Stimulated activated CD8-positive, alpha-beta memory T cell treated with anti-CD3 and anti-CD28 coated beads, Interleukin-15, amount 100 ng/mL, for 48 hours (primary cell): Measurements from ENCODE around the gene AGPAT2.

Experiments used
- DNase-seq, 2 donors: peaks; one replicate each; pipeline ENCODE4 v3.0.0-alpha.2; 2020; ENCODE audit warnings: low read depth in 2 of 2

AGPAT2 gene

DNA sequence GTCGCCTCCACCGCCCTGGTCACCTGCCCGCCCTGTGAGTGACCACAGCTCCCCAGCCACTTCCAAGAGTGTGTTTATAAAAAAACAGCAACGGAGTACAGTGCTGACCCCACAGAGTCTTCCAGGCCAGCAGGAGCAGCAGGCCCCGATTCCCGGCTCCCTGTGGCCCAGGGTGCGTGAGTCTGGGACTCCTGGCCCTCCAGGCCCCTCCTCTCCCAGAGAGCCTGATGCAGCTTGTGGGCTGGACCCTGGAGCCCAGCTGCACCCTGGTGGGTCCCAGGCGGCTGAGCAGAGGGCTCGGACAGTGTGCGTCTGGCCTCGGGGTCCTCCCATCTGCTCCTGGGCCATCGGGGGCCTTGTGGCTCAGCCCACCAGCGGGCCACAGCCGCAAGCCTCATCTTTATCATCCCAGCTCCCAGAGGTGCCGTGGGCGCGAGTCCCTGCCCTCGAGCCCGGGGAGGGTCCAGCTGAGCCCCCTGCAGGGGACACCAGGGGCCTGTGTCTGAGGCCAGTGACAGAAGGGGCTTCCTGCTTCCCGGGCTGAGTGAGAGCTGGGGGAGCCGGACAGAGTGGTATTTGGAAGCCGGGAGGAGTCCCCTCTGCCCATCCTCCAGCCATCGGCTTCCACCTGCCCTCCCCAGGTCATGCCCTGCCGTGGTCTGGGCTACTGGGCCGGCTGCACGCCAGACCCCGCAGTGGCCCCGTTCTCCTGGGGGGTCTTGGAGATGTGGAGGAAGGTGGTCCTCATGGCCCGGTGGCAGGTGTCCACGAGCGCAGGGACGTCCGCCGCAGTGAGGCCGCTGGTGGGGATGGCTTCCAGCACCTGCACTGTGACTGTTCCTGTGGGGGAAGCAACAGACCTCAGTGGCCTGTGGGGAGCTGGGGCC lies 13.9 kb downstream of the AGPAT2 start:
- no peak for DNase-seq

DNA sequence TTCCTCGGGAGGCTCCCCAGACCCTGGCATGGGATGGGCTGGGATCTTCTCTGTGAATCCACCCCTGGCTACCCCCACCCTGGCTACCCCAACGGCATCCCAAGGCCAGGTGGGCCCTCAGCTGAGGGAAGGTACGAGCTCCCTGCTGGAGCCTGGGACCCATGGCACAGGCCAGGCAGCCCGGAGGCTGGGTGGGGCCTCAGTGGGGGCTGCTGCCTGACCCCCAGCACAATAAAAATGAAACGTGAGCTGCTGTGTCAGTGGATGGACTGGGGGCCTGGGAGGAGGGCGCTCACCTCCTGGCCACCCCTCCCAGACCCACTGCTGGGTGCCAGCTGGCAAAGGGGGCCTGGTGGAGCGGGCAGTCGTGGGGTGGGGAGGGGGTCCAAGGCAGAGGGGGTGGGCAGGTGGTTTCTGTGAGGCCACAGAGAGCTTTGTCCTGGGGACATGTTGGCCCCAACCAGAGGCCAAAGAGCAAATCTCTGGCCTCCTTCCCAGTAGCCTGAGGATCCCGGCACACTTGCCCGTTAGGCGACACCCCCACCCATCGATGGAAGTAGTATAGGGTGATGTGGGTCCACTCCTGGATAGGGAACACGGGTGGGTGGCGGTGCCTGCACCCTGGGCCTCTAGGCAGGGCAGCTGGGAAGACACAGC lies 14.7 kb downstream of the AGPAT2 start:
- DNase-seq = no peak

DNA sequence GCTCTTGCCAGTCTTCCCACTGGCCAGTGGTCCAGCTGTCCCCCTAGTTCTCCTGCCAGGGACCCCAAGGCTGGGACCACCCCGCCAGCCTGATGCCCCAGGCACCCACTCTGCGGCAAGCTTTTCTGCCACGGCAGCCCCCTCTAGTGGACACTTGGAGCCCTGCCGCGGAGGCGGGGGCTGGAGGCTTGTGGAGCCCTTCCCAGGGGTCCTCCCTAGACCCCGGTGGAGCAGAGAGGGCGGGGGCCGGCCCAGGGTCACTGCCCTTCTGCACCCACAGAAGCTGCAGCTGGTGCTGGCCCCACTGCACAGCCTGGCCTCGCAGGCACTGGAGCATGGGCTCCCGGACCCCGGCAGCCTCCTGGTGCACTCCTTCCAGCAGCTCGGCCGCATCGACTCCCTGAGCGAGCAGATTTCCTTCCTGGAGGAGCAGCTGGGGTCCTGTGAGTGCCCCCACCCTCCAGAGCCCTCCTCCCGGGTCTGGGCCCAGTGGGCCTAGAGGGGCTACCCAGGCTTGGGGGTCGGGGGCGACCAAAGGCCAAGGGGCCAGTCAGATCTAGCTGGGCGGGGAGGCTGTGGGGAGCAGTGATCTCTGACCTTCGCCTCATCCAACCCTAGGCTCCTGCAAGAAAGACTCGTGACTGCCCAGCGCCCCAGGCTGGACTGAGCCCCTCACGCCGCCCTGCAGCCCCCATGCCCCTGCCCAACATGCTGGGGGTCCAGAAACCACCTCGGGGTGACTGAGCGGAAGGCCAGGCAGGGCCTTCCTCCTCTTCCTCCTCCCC lies 15.4 kb downstream of the AGPAT2 start:
- DNase-seq = peak in 1 of 2 donors; percentile 34

DNA sequence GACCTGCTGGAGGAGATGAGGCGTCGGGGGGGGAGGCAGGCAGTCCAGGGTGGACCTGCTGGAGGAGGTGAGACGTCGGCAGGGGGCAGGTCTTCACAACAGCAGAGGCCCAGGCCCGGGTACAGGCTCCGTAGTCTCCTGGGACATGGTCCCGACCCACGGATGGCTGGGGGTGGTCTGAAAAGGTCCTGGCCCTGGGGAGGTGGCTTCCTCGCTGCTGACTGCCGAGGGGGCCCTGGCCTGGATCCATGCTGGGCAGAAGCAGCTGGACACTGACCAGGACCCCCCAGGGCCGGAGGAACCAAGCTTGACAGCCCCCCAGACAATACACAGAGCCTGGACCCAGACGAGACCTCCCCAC lies 16.0 kb downstream of the AGPAT2 start:
- no peak for DNase-seq

- DNase-seq = no peak
These were observed 16.5 kb downstream of the AGPAT2 start for GRCh38 chr9:136670576-136671253.

GRCh38 chr9:136669791-136670464 lies 17.3 kb downstream of the AGPAT2 start:
- DNase-seq = no peak

DNA sequence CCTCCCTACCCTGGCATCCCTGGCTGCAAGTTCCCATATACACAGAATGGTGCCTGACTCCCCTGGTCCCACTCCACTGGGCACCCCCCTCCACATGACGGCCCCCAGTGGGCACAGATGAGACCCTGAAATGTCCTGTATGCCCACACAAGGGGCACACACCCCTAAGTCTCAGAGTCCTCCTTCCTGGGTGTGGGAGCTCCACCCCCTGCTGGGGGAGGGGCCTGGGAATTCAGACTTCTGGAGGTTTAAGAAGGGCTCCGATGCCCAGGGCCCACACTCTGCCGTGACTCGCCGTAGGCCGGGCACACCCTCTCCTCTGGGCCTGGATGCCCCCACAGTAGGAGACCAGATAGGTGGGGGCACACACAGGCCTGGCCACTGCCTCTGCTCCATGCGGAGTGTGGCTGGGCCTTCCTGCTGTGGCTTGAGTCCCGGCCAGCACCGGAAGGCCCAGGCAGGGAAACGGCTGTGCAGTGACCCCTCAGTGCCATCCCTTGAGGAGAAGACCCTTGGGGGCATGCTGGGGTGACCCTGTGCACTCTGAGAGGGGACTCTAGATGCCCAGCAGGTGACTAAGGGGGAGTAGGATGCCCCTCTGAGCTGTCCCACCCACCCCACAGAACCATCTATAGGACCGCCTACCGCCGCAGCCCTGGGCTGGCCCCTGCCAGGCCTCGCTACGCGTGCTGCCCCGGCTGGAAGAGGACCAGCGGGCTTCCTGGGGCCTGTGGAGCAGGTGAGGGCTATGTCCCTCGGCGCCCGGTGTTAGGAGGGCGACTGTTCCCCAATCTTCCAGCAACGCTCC lies 18.1 kb downstream of the AGPAT2 start:
- no peak for DNase-seq

GRCh38 chr9:136667940-136668760 lies 19.1 kb downstream of the AGPAT2 start:
- no peak for DNase-seq

- DNase-seq = no peak
These were observed 19.9 kb downstream of the AGPAT2 start for GRCh38 chr9:136667214-136667939.

- DNase-seq = no peak
These were observed 20.7 kb downstream of the AGPAT2 start for GRCh38 chr9:136666372-136667213.

- DNase-seq = no peak
These were observed 21.4 kb downstream of the AGPAT2 start for GRCh38 chr9:136665704-136666371.

- DNase-seq = no peak
These were observed 22.1 kb downstream of the AGPAT2 start for GRCh38 chr9:136665111-136665703.

DNA sequence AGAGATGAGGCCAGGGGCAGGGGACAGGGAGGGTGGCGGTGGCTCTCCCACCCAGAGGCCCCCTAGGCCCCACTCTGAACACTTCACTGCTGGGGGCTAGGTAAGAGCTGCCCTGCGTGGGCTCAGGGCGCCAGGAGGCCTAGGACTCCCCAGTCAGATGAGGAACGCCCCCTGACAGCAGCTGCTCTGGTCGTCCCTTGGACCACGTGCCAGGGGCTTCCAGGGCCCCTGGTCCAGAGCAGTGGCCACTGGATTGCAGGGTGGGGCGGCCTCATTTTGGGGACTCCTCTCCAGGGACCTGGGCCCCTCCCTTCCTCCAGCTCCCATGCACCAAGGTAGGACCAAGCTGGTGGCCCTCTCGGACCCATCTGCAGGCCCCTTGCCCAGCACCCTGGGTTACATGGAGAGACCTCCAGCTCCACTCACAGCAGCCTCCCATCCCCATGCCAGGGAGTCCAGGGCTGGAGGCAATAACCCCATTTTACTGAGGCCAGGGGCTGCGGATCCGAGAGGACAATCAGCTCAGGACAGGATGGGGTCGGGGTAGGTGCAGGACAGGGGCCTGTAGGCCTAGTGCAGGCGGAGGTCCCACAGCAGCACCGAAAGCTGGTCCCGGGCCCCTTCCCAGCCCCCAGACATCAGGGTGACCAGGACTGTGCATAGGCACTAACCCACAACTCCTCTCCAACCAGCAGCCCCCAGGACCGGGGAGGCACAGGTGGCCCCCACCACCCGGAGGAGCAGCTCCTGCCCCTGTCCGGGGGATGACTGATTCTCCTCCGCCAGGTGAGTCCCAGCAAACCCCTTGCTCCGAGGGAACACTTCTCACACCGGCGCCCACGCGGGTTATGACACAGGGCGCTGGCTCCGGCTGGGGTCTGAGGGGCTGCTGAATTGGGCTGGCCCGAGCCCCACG lies 23.0 kb downstream of the AGPAT2 start:
- no peak for DNase-seq

- DNase-seq = no peak
These were observed 24.3 kb downstream of the AGPAT2 start, which contains the start of gene EGFL7 for GRCh38 chr9:136662656-136663581. EGFL7 (plus strand) TSS chr9:136662916; CDS start chr9:136668283, 5,367 bp downstream.

GRCh38 chr9:136662326-136662655 lies 25.0 kb downstream of the AGPAT2 start:
- no peak for DNase-seq
